HepG2 (cell line): ENCODE results near the gene KIF21B. TPM values are rescaled to one million over a fixed set of nuclear protein-coding genes. Genes with fewer than 3 reads are reported as not detected.

ENCODE experiments used
- ATAC-seq: fragments of 200-7000 bp; cut with Tn5 transposase; 3 replicates; pipeline ENCODE4 v1.9.1; 2020; ENCODE audit warnings: mild to moderate bottlenecking, moderate library complexity
- BruUV-seq: library from RNA; stranded (reverse); fragments of 400-500 nt; replicated peaks from 2 replicates; lab custom pipeline; 2021; lab: Mats Ljungman, UMichigan
- CTCF ChIA-PET: fragments of 300-600 bp; formaldehyde crosslinking; extraction: SDS; loops from one replicate; lab custom pipeline; 2021; ENCODE audit warnings: low total read pairs, inconsistent platforms, low intra/inter-chr PET ratio; lab: Yijun Ruan, JAX
- POLR2A ChIA-PET: fragments of 350-600 bp; sonication (Branson Sonifier 250); formaldehyde crosslinking; loops from one replicate; lab custom pipeline; 2020; ENCODE audit warnings: antibody characterized with exemption, inconsistent platforms; lab: Yijun Ruan, JAX
- DNase-seq: peaks from one replicate; pipeline ENCODE4 v3.0.0-alpha.2; 2015; ENCODE audit warnings: low spot score
- FAIRE-seq: peaks from 3 replicates; lab custom pipeline; 2011; peaks lifted over from hg19 to GRCh38; lab: Jason Lieb, UNC
- H2AFZ ChIP-seq: one replicate; pipeline ENCODE4 v1.6.1; 2011; ENCODE audit warnings: low read length, inconsistent platforms
- H3K27ac ChIP-seq: fragments of 300-600 bp; 3 replicates; pipeline ENCODE4 v1.8.0; 2011; ENCODE audit warnings: mixed run types, mild to moderate bottlenecking, mixed read lengths, low read length, inconsistent platforms; ENCODE audit not compliant: insufficient read depth; ENCODE audit errors: extremely low read length
- H3K27me3 ChIP-seq, 2 experiments: fragments of 200-600 bp in 1 of 2; 2 replicates in 1 of 2; 3 replicates in 1 of 2; pipeline versions ENCODE4 v1.6.0 to v1.8.0; 2011; ENCODE audit warnings: low read length in 2 of 2, mild to moderate bottlenecking in 2 of 2, moderate library complexity in 2 of 2, inconsistent platforms in 1 of 2; ENCODE audit not compliant: insufficient read depth in 2 of 2, control insufficient read depth in 1 of 2
- H3K36me3 ChIP-seq, 2 experiments: fragments of 200-600 bp in 1 of 2; replicated peaks in 1 of 2; 2 replicates in 1 of 2; 3 replicates in 1 of 2; pipeline versions ENCODE4 v1.5.1 to v1.8.0; 2011; ENCODE audit warnings: low read length in 2 of 2, inconsistent platforms in 1 of 2; ENCODE audit not compliant: insufficient read depth in 2 of 2, control insufficient read depth in 1 of 2
- H3K4me1 ChIP-seq: 2 replicates; pipeline ENCODE4 v1.5.1; 2012; ENCODE audit warnings: low read length, inconsistent platforms; ENCODE audit not compliant: insufficient read depth
- H3K4me2 ChIP-seq: 2 replicates; pipeline ENCODE4 v1.6.0; 2011; ENCODE audit warnings: low read depth, low read length, inconsistent platforms
- H3K4me3 ChIP-seq, 3 experiments: fragments of 200-600 bp in 1 of 3; sonication (generic), shearing (Covaris generic) in 1 of 3; replicated peaks in 1 of 3; 2 replicates each; pipeline ENCODE4 v1.5.1; 2011 to 2016; ENCODE audit warnings: low read length in 3 of 3, inconsistent platforms in 2 of 3, low read depth in 2 of 3, mild to moderate bottlenecking in 2 of 3, control low read depth in 1 of 3, mixed read lengths in 1 of 3; ENCODE audit not compliant: insufficient read depth in 1 of 3
- H3K79me2 ChIP-seq: one replicate; pipeline ENCODE4 v1.6.1; 2011; ENCODE audit warnings: low read length, inconsistent platforms; ENCODE audit not compliant: insufficient read depth
- H3K9ac ChIP-seq: 2 replicates; pipeline ENCODE4 v1.6.0; 2011; ENCODE audit warnings: mild to moderate bottlenecking, low read depth, low read length, inconsistent platforms; ENCODE audit not compliant: insufficient read depth
- H3K9me3 ChIP-seq: 2 replicates; pipeline ENCODE4 v1.5.1; 2012; ENCODE audit warnings: mild to moderate bottlenecking, low read length
- H4K20me1 ChIP-seq: 2 replicates; pipeline ENCODE4 v1.6.0; 2011; ENCODE audit warnings: inconsistent platforms, mild to moderate bottlenecking, low read length, moderate library complexity; ENCODE audit not compliant: insufficient read depth
- BRCA1 ChIP-seq: sonication (generic); formaldehyde crosslinking; IDR thresholded peaks from 2 replicates; pipeline ENCODE4 v1.4.0; 2020; ENCODE audit warnings: missing genetic modification reagents
- IRX3 ChIP-seq: sonication (generic); formaldehyde crosslinking; IDR thresholded peaks from 2 replicates; pipeline ENCODE4 v1.8.1; 2023; ENCODE audit warnings: mild to moderate bottlenecking, low read depth, missing genetic modification reagents, borderline replicate concordance
- JDP2 ChIP-seq: sonication (generic); formaldehyde crosslinking; IDR thresholded peaks from 2 replicates; pipeline ENCODE4 v1.8.1; 2022; ENCODE audit warnings: missing genetic modification reagents, borderline replicate concordance
- RARA ChIP-seq: IDR thresholded peaks from 2 replicates; pipeline ENCODE4 v1.6.1; 2016; ENCODE audit warnings: missing genetic modification reagents, missing compliant biosample characterization
- ZNF543 ChIP-seq: sonication (generic); formaldehyde crosslinking; IDR thresholded peaks from 2 replicates; pipeline ENCODE4 v1.4.0; 2020; ENCODE audit warnings: mild to moderate bottlenecking, missing genetic modification reagents
- ZNF547 ChIP-seq: sonication (generic); formaldehyde crosslinking; IDR thresholded peaks from 2 replicates; pipeline ENCODE4 v1.5.1; 2020; ENCODE audit warnings: mild to moderate bottlenecking, missing genetic modification reagents
- ZNF597 ChIP-seq: sonication (generic); formaldehyde crosslinking; IDR thresholded peaks from 2 replicates; pipeline ENCODE4 v1.5.0; 2020; ENCODE audit warnings: missing genetic modification reagents
- ZNF773 ChIP-seq: sonication (generic); formaldehyde crosslinking; IDR thresholded peaks from 2 replicates; pipeline ENCODE4 v1.4.0; 2020; ENCODE audit warnings: missing genetic modification reagents, borderline replicate concordance
- ZNF776 ChIP-seq: sonication (generic); formaldehyde crosslinking; IDR thresholded peaks from 2 replicates; pipeline ENCODE4 v1.4.0; 2020; ENCODE audit warnings: mild to moderate bottlenecking, missing genetic modification reagents
- WGBS: methylation state at CpG from one replicate; pipeline ENCODE4 v1.1.6; 2017; ENCODE audit warnings: low lambda C conversion rate; 5-methylcytosine and 5-hydroxymethylcytosine counted together
- in situ Hi-C: cut with HindIII; loops from 2 replicates; pipeline ENCODE4 v1.10.0; 2017; ENCODE audit warnings: low pct_unique_long_range_greater_than_20kb; ENCODE audit not compliant: extremely low pct_ligation_motif_present
- intact Hi-C: fragments of 100-400 bp; cut with micrococcal nuclease; formaldehyde crosslinking; loops from one replicate; pipeline ENCODE4 v1.10.0; 2022; ENCODE audit not compliant: unreplicated experiment
- polyA plus RNA-seq, 8 experiments: library from polyadenylated mRNA; depleted of rRNA in 3 of 8; stranded (reverse) in 7 of 8; unstranded in 1 of 8; fragments of >200 nt; fragmentation: Illumina TruSeq in 4 of 8; extraction: Trizol in 4 of 8; gene quantifications; 2 replicates each; pipeline versions ENCODE4 v1.2.1 to v1.2.3, GENCODE V29; 2011 to 2016; ENCODE audit warnings: low read depth in 4 of 8, missing spikeins in 1 of 8, mixed read lengths in 1 of 8; ENCODE audit not compliant: insufficient read depth in 1 of 8
- total RNA-seq, 5 experiments: library from RNA; depleted of rRNA; stranded (reverse); fragments of >200 nt; fragmentation: Illumina TruSeq; extraction: Trizol; gene quantifications; 2 replicates each; pipeline ENCODE4 v1.2.3, GENCODE V29; 2016; ENCODE audit warnings: low read depth in 1 of 5
- TF ChIP-seq, protein P1 (sequence below): sonication (generic); formaldehyde crosslinking; IDR thresholded peaks from 2 replicates; pipeline ENCODE4 v1.5.0; 2020; ENCODE audit warnings: mild to moderate bottlenecking, missing genetic modification reagents, borderline replicate concordance
- TF ChIP-seq, protein P2 (sequence below): sonication (generic); formaldehyde crosslinking; IDR thresholded peaks from 2 replicates; pipeline ENCODE4 v1.4.0; 2020; ENCODE audit warnings: low read depth, missing genetic modification reagents

The KIF21B gene
- total and polyA plus RNA-seq, 2 of the 13 experiments (the other 11 are each of a cell fraction or from before 2014, with no cell fraction given), result 0.17 to 0.20 TPM

DNA sequence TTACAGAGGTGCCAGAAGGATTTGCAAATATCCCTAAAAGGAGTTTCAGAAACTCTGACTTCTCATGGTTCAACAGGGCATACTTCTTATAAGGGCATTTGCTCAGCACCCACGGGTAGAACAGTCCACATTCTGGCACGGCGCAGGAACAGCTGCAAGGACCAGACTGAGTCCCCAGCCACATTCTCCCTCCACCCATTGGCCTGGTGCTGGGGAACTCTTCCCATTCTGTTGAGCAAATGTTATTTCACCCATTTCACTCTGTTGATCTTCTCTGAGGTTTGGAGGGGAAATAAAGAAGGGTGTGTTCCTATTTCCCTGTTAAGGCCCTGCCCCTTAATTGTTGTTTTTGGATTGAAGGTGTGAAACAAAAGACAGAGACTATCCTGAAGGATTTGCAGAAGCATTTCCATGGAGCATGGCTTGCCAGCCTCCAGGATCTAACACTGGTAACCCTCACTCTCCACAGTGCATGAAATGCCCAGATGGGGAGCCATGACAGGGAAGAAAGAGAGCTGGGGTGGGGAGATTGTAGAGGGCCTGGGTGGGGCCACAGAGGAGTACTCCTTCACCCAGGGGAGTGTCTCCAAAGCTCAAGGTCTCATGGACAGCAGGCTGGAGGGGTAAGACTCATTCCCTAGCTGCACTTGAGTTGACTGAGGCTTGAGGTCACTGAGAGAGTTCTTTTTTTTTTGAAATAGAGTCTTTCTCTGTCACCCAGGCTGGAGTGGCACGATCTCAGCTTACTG lies 93.8 kb downstream of the KIF21B start (continued):
- no peak for TF ChIP-seq RARA
- TF ChIP-seq ZNF776, result no peak
- TF ChIP-seq, protein P1, sequence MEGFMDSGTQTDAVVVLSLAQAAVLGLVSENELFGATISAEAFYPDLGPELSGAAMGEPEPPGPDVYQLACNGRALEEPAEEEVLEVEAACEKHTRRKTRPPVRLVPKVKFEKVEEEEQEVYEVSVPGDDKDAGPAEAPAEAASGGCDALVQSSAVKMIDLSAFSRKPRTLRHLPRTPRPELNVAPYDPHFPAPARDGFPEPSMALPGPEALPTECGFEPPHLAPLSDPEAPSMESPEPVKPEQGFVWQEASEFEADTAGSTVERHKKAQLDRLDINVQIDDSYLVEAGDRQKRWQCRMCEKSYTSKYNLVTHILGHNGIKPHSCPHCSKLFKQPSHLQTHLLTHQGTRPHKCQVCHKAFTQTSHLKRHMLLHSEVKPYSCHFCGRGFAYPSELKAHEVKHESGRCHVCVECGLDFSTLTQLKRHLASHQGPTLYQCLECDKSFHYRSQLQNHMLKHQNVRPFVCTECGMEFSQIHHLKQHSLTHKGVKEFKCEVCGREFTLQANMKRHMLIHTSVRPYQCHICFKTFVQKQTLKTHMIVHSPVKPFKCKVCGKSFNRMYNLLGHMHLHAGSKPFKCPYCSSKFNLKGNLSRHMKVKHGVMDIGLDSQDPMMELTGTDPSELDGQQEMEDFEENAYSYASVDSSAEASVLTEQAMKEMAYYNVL (CRISPR knock-in tag), result no peak
- TF ChIP-seq, all 625 proteins: peak for 0

DNA sequence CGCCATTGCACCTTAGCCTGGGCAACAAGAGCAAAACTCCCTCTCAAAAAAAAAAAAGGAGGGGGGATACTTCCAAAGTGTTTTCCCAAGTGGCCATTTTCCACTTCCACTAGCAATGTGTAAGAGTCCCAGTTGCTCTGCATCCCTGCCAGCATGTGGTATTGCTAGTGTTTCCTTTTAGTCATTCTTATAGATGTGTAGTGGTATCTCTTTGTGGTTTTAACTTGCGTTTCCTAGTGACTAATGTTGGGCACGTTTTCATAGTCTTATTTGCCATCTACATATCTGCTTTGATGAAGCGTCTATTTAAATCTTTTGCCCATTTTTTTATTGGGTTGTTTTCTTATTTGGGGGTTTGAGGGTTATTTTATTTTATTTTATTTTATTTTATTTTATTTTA lies 97.7 kb downstream of the KIF21B start:
- Histone ChIP-seq H3K4me3 (no peak overlapping the region), H3K4me1 (peaks cover 17% of the 10 kb centered on the region), H3K9ac (no peak overlapping the region), H3K27me3 (peaks cover 0 to 5% of the 10 kb centered on the region in 2 experiments; a peak in 3 of 5 replicates), H3K27ac (no peak overlapping the region), H3K9me3 (no peaks in the 10 kb centered on the region), H2AFZ (no peak overlapping the region), H3K79me2 (no peaks in the 10 kb centered on the region), H3K4me2 (no peak overlapping the region), H4K20me1 (no peaks in the 10 kb centered on the region), H3K36me3 (no peaks in the 10 kb centered on the region)
- CTCF ChIA-PET, result no interaction called here
- POLR2A ChIA-PET, result interaction anchor here (1.3 to 2.2 kb wide), 2 partner anchors 29 kb away, joined by 4 read pairs; no protein-coding TSS in a partner anchor
- no TSS peak for BruUV-seq
- ATAC-seq, result no peak
- DNase-seq, result no peak
- TF ChIP-seq ZNF547 (CRISPR knock-in tag) (no peak), JDP2 (CRISPR knock-in tag) (no peak), IRX3 (CRISPR knock-in tag) (no peak), BRCA1 (CRISPR knock-in tag) (no peak), ZNF773 (CRISPR knock-in tag) (no peak), ZNF543 (CRISPR knock-in tag) (no peak), ZNF597 (CRISPR knock-in tag) (no peak)
- TF ChIP-seq, protein P2, sequence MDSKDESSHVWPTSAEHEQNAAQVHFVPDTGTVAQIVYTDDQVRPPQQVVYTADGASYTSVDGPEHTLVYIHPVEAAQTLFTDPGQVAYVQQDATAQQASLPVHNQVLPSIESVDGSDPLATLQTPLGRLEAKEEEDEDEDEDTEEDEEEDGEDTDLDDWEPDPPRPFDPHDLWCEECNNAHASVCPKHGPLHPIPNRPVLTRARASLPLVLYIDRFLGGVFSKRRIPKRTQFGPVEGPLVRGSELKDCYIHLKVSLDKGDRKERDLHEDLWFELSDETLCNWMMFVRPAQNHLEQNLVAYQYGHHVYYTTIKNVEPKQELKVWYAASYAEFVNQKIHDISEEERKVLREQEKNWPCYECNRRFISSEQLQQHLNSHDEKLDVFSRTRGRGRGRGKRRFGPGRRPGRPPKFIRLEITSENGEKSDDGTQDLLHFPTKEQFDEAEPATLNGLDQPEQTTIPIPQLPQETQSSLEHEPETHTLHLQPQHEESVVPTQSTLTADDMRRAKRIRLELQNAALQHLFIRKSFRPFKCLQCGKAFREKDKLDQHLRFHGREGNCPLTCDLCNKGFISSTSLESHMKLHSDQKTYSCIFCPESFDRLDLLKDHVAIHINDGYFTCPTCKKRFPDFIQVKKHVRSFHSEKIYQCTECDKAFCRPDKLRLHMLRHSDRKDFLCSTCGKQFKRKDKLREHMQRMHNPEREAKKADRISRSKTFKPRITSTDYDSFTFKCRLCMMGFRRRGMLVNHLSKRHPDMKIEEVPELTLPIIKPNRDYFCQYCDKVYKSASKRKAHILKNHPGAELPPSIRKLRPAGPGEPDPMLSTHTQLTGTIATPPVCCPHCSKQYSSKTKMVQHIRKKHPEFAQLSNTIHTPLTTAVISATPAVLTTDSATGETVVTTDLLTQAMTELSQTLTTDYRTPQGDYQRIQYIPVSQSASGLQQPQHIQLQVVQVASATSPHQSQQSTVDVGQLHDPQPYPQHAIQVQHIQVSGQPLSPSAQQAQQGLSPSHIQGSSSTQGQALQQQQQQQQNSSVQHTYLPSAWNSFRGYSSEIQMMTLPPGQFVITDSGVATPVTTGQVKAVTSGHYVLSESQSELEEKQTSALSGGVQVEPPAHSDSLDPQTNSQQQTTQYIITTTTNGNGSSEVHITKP (CRISPR knock-in tag), result no peak
- in situ Hi-C loops (no loop called here), intact Hi-C loops (no loop called here)
- FAIRE-seq, result no peak
- 71% methylated on average over 4 of the region's 4 CpGs for WGBS
